ENCODE results near the gene TSPAN31. TPM values are rescaled to one million over a fixed set of nuclear protein-coding genes. Genes with fewer than 3 reads are reported as not detected.
A peak's percentile ranks its signal among the peaks of the same experiment; 100 is the strongest.

Gene TSPAN31
- polyA plus RNA-seq, 1 donor (not counting 4 experiments of a cell fraction or from before 2014, with no cell fraction given) = 47.7 TPM

DNA sequence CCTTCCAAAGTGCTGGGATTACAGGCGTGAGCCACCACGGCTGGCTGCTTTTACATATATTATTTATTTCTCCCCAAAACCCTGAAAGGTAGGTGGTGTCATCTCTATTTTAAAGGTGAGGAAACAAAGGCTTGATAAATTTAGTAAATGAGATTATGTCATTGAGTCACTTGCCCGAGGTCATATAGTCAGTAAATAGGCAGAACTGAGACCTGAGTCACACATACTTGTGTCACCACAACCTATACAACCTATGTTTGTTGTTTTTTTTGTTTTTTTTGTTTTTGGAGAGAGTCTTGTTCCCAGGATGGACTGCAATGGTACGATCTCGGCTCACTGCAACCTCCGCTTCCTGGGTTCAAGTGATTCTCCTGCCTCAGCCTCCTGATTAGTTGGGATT is 50.5 kb downstream of the TSPAN31 start:
- DNase-seq (ENCODE audit: low read depth, low spot score) = peak; percentile 53
- Histone ChIP-seq H3K9me1 (ENCODE audit: control insufficient read depth, extremely low read depth, insufficient read depth, low read length) (no peaks in the 10 kb centered on the region), H3K4me2 (ENCODE audit: control insufficient read depth, extremely low read depth, insufficient read depth, low read depth, low read length) (no peak overlapping the region), H4K20me1 (ENCODE audit: control insufficient read depth, extremely low read depth, insufficient read depth, low read length) (no peaks in the 10 kb centered on the region), H3K27me3 (ENCODE audit: control insufficient read depth, extremely low read depth, insufficient read depth, low read length) (no peaks in the 10 kb centered on the region), H2AFZ (ENCODE audit: control insufficient read depth, low read length) (no peak overlapping the region), H3K27ac (ENCODE audit: control insufficient read depth, insufficient read depth, low read length) (peak overlapping the region; percentile 64), H3K4me3 (ENCODE audit: control insufficient read depth in 2 of 3, extremely low read depth in 1 of 3, insufficient read depth in 2 of 3, low read depth in 1 of 3, low read length in 3 of 3) (no peak overlapping the region), H3K4me1 (ENCODE audit: control insufficient read depth, extremely low read depth, insufficient read depth, low read length) (peaks cover 19% of the 10 kb centered on the region), H3K9me3 (ENCODE audit: control insufficient read depth, low read depth, low read length) (no peaks in the 10 kb centered on the region), H3K9ac (ENCODE audit: control insufficient read depth, extremely low read depth, insufficient read depth, low read length) (no peak overlapping the region), H3K36me3 (ENCODE audit: control insufficient read depth in 2 of 2, extremely low read depth in 1 of 2, insufficient read depth in 2 of 2, low read length in 2 of 2) (peaks cover 12 to 22% of the 10 kb centered on the region in 2 experiments), H3K79me2 (ENCODE audit: control insufficient read depth, insufficient read depth, low read length) (no peaks in the 10 kb centered on the region)
- no peak for FAIRE-seq
- TF ChIP-seq, protein P1, sequence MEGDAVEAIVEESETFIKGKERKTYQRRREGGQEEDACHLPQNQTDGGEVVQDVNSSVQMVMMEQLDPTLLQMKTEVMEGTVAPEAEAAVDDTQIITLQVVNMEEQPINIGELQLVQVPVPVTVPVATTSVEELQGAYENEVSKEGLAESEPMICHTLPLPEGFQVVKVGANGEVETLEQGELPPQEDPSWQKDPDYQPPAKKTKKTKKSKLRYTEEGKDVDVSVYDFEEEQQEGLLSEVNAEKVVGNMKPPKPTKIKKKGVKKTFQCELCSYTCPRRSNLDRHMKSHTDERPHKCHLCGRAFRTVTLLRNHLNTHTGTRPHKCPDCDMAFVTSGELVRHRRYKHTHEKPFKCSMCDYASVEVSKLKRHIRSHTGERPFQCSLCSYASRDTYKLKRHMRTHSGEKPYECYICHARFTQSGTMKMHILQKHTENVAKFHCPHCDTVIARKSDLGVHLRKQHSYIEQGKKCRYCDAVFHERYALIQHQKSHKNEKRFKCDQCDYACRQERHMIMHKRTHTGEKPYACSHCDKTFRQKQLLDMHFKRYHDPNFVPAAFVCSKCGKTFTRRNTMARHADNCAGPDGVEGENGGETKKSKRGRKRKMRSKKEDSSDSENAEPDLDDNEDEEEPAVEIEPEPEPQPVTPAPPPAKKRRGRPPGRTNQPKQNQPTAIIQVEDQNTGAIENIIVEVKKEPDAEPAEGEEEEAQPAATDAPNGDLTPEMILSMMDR (optimal IDR thresholded peaks at IDR 0.05 in 1 of 3, IDR thresholded peaks at IDR 0.05 in 1 of 3, conservative IDR thresholded peaks at IDR 0.05 in 1 of 3; ENCODE audit: extremely low read depth in 1 of 3, insufficient read depth in 2 of 3, low read length in 3 of 3) = no peak
- TF ChIP-seq EZH2 (IDR thresholded peaks at IDR 0.05; ENCODE audit: low read length) = no peak
- dilution Hi-C loops (cut with MboI; ENCODE audit: extremely low pct_ligation_motif_present, low sequenced_read_pairs) = no loop called here

DNA sequence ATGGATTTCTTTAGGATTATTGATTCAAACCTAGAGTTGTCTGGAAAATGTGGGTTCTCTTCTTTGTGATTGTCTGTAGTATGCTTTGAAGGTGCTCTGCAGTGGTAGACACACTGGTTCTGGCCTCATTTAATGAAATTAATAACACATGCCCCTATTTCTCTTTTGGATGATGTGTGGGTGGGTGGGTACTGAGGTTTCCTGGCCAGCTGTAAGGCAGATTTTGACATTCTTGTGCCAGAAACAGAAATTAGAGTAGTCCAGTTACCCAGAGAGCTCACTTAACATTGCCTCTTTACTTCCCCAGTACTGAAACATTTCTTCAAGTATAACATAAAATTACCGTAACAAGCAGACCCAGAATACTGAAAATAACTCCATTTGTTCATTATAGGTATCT is 52.2 kb downstream of the TSPAN31 start:
- Histone ChIP-seq H3K9me3 (ENCODE audit: control insufficient read depth, low read depth, low read length) (no peaks in the 10 kb centered on the region), H3K27me3 (ENCODE audit: control insufficient read depth, extremely low read depth, insufficient read depth, low read length) (no peaks in the 10 kb centered on the region), H3K4me3 (ENCODE audit: control insufficient read depth in 2 of 3, extremely low read depth in 1 of 3, insufficient read depth in 2 of 3, low read depth in 1 of 3, low read length in 3 of 3) (no peak overlapping the region), H2AFZ (ENCODE audit: control insufficient read depth, low read length) (no peak overlapping the region), H3K27ac (ENCODE audit: control insufficient read depth, insufficient read depth, low read length) (no peak overlapping the region), H3K9me1 (ENCODE audit: control insufficient read depth, extremely low read depth, insufficient read depth, low read length) (no peaks in the 10 kb centered on the region), H4K20me1 (ENCODE audit: control insufficient read depth, extremely low read depth, insufficient read depth, low read length) (no peaks in the 10 kb centered on the region), H3K4me1 (ENCODE audit: control insufficient read depth, extremely low read depth, insufficient read depth, low read length) (peaks cover 19% of the 10 kb centered on the region), H3K4me2 (ENCODE audit: control insufficient read depth, extremely low read depth, insufficient read depth, low read depth, low read length) (no peak overlapping the region), H3K9ac (ENCODE audit: control insufficient read depth, extremely low read depth, insufficient read depth, low read length) (no peak overlapping the region), H3K79me2 (ENCODE audit: control insufficient read depth, insufficient read depth, low read length) (no peaks in the 10 kb centered on the region), H3K36me3 (ENCODE audit: control insufficient read depth in 2 of 2, extremely low read depth in 1 of 2, insufficient read depth in 2 of 2, low read length in 2 of 2) (peaks cover 14 to 16% of the 10 kb centered on the region in 2 experiments)
- dilution Hi-C loops (cut with MboI; ENCODE audit: extremely low pct_ligation_motif_present, low sequenced_read_pairs) = no loop called here
- DNase-seq (ENCODE audit: low read depth, low spot score) = no peak
- no peak for FAIRE-seq
- no peak for TF ChIP-seq EZH2 (IDR thresholded peaks at IDR 0.05; ENCODE audit: low read length)
- TF ChIP-seq, protein P1 (optimal IDR thresholded peaks at IDR 0.05 in 1 of 3, IDR thresholded peaks at IDR 0.05 in 1 of 3, conservative IDR thresholded peaks at IDR 0.05 in 1 of 3; ENCODE audit: extremely low read depth in 1 of 3, insufficient read depth in 2 of 3, low read length in 3 of 3) = no peak

Data from keratinocyte (primary cell).